CD4-positive, alpha-beta memory T cell (primary cell): ENCODE measurements around the gene JARID2. TPM values are rescaled to one million over a fixed set of nuclear protein-coding genes. Genes with fewer than 3 reads are reported as not detected.

ENCODE experiments used
- CTCF ChIA-PET: fragments of 350-600 bp; sonication (Branson Sonifier 250); formaldehyde crosslinking; loops from one replicate; lab custom pipeline; 2021; ENCODE audit warnings: inconsistent platforms; ENCODE audit not compliant: partially characterized antibody; lab: Charles Lee
- POLR2A ChIA-PET: fragments of 350-600 bp; sonication (Branson Sonifier 250); formaldehyde crosslinking; loops from one replicate; lab custom pipeline; 2021; ENCODE audit not compliant: partially characterized antibody; lab: Charles Lee
- DNase-seq, 5 donors: peaks; one replicate each; pipeline versions ENCODE4 v3.0.0 to v3.0.0-alpha.2; 2020 to 2022; ENCODE audit warnings: mixed read lengths in 1 of 5
- H3K27ac ChIP-seq: one replicate; pipeline ENCODE4 v1.7.0; 2013; ENCODE audit warnings: low read depth, low read length
- H3K27me3 ChIP-seq: 2 replicates; pipeline ENCODE4 v1.7.0; 2013; ENCODE audit warnings: mild to moderate bottlenecking, low read length, moderate library complexity; ENCODE audit not compliant: insufficient read depth
- H3K36me3 ChIP-seq: 2 replicates; pipeline ENCODE4 v1.7.0; 2013; ENCODE audit warnings: mild to moderate bottlenecking, low read length, moderate library complexity; ENCODE audit not compliant: insufficient read depth
- H3K4me1 ChIP-seq: 2 replicates; pipeline ENCODE4 v1.7.0; 2013; ENCODE audit warnings: mild to moderate bottlenecking, low read length, moderate library complexity; ENCODE audit not compliant: insufficient read depth
- H3K4me3 ChIP-seq, 2 donors: one replicate each; pipeline ENCODE4 v1.7.0; 2013; ENCODE audit warnings: low read length in 2 of 2, mild to moderate bottlenecking in 1 of 2
- H3K9me3 ChIP-seq, 2 donors: one replicate each; pipeline ENCODE4 v1.7.0; 2013; ENCODE audit warnings: low read length in 2 of 2, control low read depth in 1 of 2; ENCODE audit not compliant: control insufficient read depth in 1 of 2
- H3K27ac Mint-ChIP-seq, 7 donors: one replicate each; pipeline ENCODE4 v1.8.0; 2020 to 2021; ENCODE audit warnings: mixed read lengths in 7 of 7, mild to moderate bottlenecking in 6 of 7, inconsistent platforms in 3 of 7, moderate library complexity in 3 of 7
- H3K27me3 Mint-ChIP-seq, 2 donors: one replicate each; pipeline ENCODE4 v1.8.0; 2020 to 2021; ENCODE audit warnings: mixed read lengths in 2 of 2
- H3K36me3 Mint-ChIP-seq, 2 donors: one replicate each; pipeline ENCODE4 v1.8.0; 2020 to 2021; ENCODE audit warnings: mixed read lengths in 2 of 2, inconsistent platforms in 1 of 2, mild to moderate bottlenecking in 1 of 2
- H3K4me1 Mint-ChIP-seq, 4 donors: one replicate each; pipeline ENCODE4 v1.8.0; 2020 to 2021; ENCODE audit warnings: mixed read lengths in 4 of 4, mild to moderate bottlenecking in 1 of 4
- H3K4me3 Mint-ChIP-seq, 8 donors: one replicate each; pipeline ENCODE4 v1.8.0; 2020 to 2021; ENCODE audit warnings: mixed read lengths in 8 of 8, mild to moderate bottlenecking in 7 of 8, moderate library complexity in 6 of 8, inconsistent platforms in 3 of 8
- H3K9me3 Mint-ChIP-seq, 8 donors: one replicate each; pipeline ENCODE4 v1.8.0; 2020 to 2021; ENCODE audit warnings: mixed read lengths in 8 of 8, mild to moderate bottlenecking in 5 of 8, inconsistent platforms in 3 of 8, moderate library complexity in 1 of 8
- intact Hi-C: fragments of 100-400 bp; cut with micrococcal nuclease; formaldehyde crosslinking; loops from one replicate; pipeline ENCODE4 v1.15.1; 2023
- polyA plus RNA-seq, 2 donors: library from polyadenylated mRNA; unstranded; fragments of 300-500 nt; fragmentation: Illumina TruSeq; gene quantifications; one replicate each; pipeline ENCODE4 v1.2.3, GENCODE V29; 2021
- total RNA-seq, 2 experiments: library from RNA; stranded (reverse); gene quantifications; one replicate each; pipeline ENCODE4 v1.2.3, GENCODE V29; 2021

The JARID2 gene
- total and polyA plus RNA-seq, 4 experiments from 2014 or later, result 2.4 to 21.6 (median 16.0) TPM

GRCh38 chr6:15363523-15364400 is 117.9 kb downstream of the JARID2 start:
- no peak overlapping the region for H3K4me3 ChIP-seq
- intact Hi-C loops, result no loop called here
- no peaks in the 10 kb centered on the region for H3K9me3 Mint-ChIP-seq
- no peak overlapping the region for H3K4me3 Mint-ChIP-seq
- H3K27me3 ChIP-seq, result no peaks in the 10 kb centered on the region
- no peak for DNase-seq
- H3K9me3 ChIP-seq, result no peaks in the 10 kb centered on the region
- no peaks in the 10 kb centered on the region for H3K27me3 Mint-ChIP-seq
- H3K4me1 ChIP-seq, result peaks cover 59% of the 10 kb centered on the region
- peaks cover 26 to 48% (median 36%) of the 10 kb centered on the region in 4 donors for H3K4me1 Mint-ChIP-seq
- H3K36me3 Mint-ChIP-seq, result no peaks in the 10 kb centered on the region
- ChIA-PET CTCF (no interaction called here), POLR2A (no interaction called here)
- H3K27ac ChIP-seq, result no peak overlapping the region
- peak overlapping the region in 3 of 7 donors; percentile 13 to 53 (median 19) for H3K27ac Mint-ChIP-seq
- no peaks in the 10 kb centered on the region for H3K36me3 ChIP-seq

- Histone ChIP-seq H3K4me1 (peaks cover 60% of the 10 kb centered on the region), H3K36me3 (no peaks in the 10 kb centered on the region)
- intact Hi-C loops, result loop anchor here (5.0 kb wide), 1 partner anchor 37 kb away; no protein-coding TSS in a partner anchor
Measured at GRCh38 chr6:15364401-15365037, 118.7 kb downstream of the JARID2 start.

GRCh38 chr6:15365273-15365687 is 119.4 kb downstream of the JARID2 start:
- peaks cover 0 to 3% of the 10 kb centered on the region in 2 donors for H3K36me3 Mint-ChIP-seq
- CTCF ChIA-PET, result no interaction called here

More at GRCh38 chr6:15364401-15365037, 118.7 kb downstream of the JARID2 start:
- H3K27ac Mint-ChIP-seq, result peak overlapping the region in 2 of 7 donors; percentile 13 to 19
- H3K9me3 Mint-ChIP-seq, result no peaks in the 10 kb centered on the region
- no peak for DNase-seq
- no peaks in the 10 kb centered on the region for H3K27me3 Mint-ChIP-seq
- Histone ChIP-seq H3K27ac (no peak overlapping the region), H3K27me3 (no peaks in the 10 kb centered on the region), H3K9me3 (no peaks in the 10 kb centered on the region), H3K4me3 (no peak overlapping the region)
- peaks cover 24 to 47% (median 36%) of the 10 kb centered on the region in 4 donors for H3K4me1 Mint-ChIP-seq
- H3K36me3 Mint-ChIP-seq, result no peaks in the 10 kb centered on the region
- ChIA-PET POLR2A (no interaction called here), CTCF (no interaction called here)
- no peak overlapping the region for H3K4me3 Mint-ChIP-seq

GRCh38 chr6:15366003-15366535 is 120.2 kb downstream of the JARID2 start:
- Histone ChIP-seq H3K9me3 (no peaks in the 10 kb centered on the region), H3K4me1 (peaks cover 60% of the 10 kb centered on the region), H3K4me3 (no peak overlapping the region), H3K27ac (no peak overlapping the region), H3K27me3 (no peaks in the 10 kb centered on the region), H3K36me3 (no peaks in the 10 kb centered on the region)
- H3K9me3 Mint-ChIP-seq, result no peaks in the 10 kb centered on the region
- ChIA-PET POLR2A (no interaction called here), CTCF (no interaction called here)
- H3K36me3 Mint-ChIP-seq, result peaks cover 0 to 3% of the 10 kb centered on the region in 2 donors
- H3K27ac Mint-ChIP-seq, result no peak overlapping the region
- H3K4me1 Mint-ChIP-seq, result peaks cover 38 to 56% (median 44%) of the 10 kb centered on the region in 4 donors
- no peak for DNase-seq
- H3K4me3 Mint-ChIP-seq, result peak overlapping the region in 1 of 8 donors; percentile 10
- intact Hi-C loops, result loop anchor here (5.0 kb wide), 1 partner anchor 39 kb away; no protein-coding TSS in a partner anchor
- H3K27me3 Mint-ChIP-seq, result no peaks in the 10 kb centered on the region

More at GRCh38 chr6:15365273-15365687, 119.4 kb downstream of the JARID2 start:
- H3K4me1 Mint-ChIP-seq, result peaks cover 31 to 48% (median 42%) of the 10 kb centered on the region in 4 donors
- Histone ChIP-seq H3K27me3 (no peaks in the 10 kb centered on the region), H3K9me3 (no peaks in the 10 kb centered on the region), H3K4me1 (peaks cover 60% of the 10 kb centered on the region), H3K27ac (no peak overlapping the region), H3K4me3 (no peak overlapping the region), H3K36me3 (no peaks in the 10 kb centered on the region)
- peak in 4 of 5 donors; percentile 20 to 45 (median 36) for DNase-seq
- intact Hi-C loops, result loop anchor here (5.0 kb wide), 1 partner anchor 38 kb away; no protein-coding TSS in a partner anchor
- H3K27ac Mint-ChIP-seq, result peak overlapping the region in 2 of 7 donors; percentile 55 to 65
- no peaks in the 10 kb centered on the region for H3K27me3 Mint-ChIP-seq
- no peaks in the 10 kb centered on the region for H3K9me3 Mint-ChIP-seq
- POLR2A ChIA-PET, result no interaction called here
- peak overlapping the region in 7 of 8 donors; percentile 18 to 72 (median 54) for H3K4me3 Mint-ChIP-seq

GRCh38 chr6:15366879-15367278 is 121.0 kb downstream of the JARID2 start:
- no peak overlapping the region for H3K27ac Mint-ChIP-seq
- peaks cover 44 to 64% (median 52%) of the 10 kb centered on the region in 4 donors for H3K4me1 Mint-ChIP-seq
- no peak for DNase-seq
- Histone ChIP-seq H3K27ac (no peak overlapping the region), H3K27me3 (no peaks in the 10 kb centered on the region), H3K4me3 (no peak overlapping the region), H3K36me3 (no peaks in the 10 kb centered on the region), H3K4me1 (peaks cover 58% of the 10 kb centered on the region), H3K9me3 (no peaks in the 10 kb centered on the region)
- ChIA-PET CTCF (no interaction called here), POLR2A (no interaction called here)
- H3K27me3 Mint-ChIP-seq, result no peaks in the 10 kb centered on the region
- no peaks in the 10 kb centered on the region for H3K9me3 Mint-ChIP-seq
- intact Hi-C loops, result loop anchor here (5.0 kb wide), 1 partner anchor 40 kb away; no protein-coding TSS in a partner anchor
- peaks cover 0 to 3% of the 10 kb centered on the region in 2 donors for H3K36me3 Mint-ChIP-seq
- H3K4me3 Mint-ChIP-seq, result no peak overlapping the region

GRCh38 chr6:15368186-15368585 is 122.3 kb downstream of the JARID2 start:
- ChIA-PET POLR2A (interaction anchor here (0.6 kb wide), 1 partner anchor 136 kb away, joined by 5 read pairs; no protein-coding TSS in a partner anchor), CTCF (interaction anchor here (0.6 kb wide), 1 partner anchor 388 kb away, joined by 3 read pairs; no protein-coding TSS in a partner anchor)
- Histone ChIP-seq H3K9me3 (no peaks in the 10 kb centered on the region), H3K27me3 (no peaks in the 10 kb centered on the region), H3K4me3 (no peak overlapping the region), H3K36me3 (no peaks in the 10 kb centered on the region), H3K27ac (no peak overlapping the region), H3K4me1 (peaks cover 45% of the 10 kb centered on the region)
- Mint-ChIP-seq H3K4me1 (peaks cover 46 to 67% (median 54%) of the 10 kb centered on the region in 4 donors), H3K4me3 (no peak overlapping the region), H3K27ac (peak overlapping the region in 1 of 7 donors; percentile 48), H3K36me3 (peaks cover 0 to 3% of the 10 kb centered on the region in 2 donors), H3K9me3 (no peaks in the 10 kb centered on the region), H3K27me3 (no peaks in the 10 kb centered on the region)
- intact Hi-C loops, result loop anchor here (5.0 kb wide), 1 partner anchor 41 kb away; no protein-coding TSS in a partner anchor
- no peak for DNase-seq
